ENCODE measurements around the gene BCL3.
"Not testable (repeated sequence)": the region's sequence is repeated elsewhere in the genome, so short reads cannot be mapped to it uniquely, and the experiment has no call there.

Gene BCL3

DNA sequence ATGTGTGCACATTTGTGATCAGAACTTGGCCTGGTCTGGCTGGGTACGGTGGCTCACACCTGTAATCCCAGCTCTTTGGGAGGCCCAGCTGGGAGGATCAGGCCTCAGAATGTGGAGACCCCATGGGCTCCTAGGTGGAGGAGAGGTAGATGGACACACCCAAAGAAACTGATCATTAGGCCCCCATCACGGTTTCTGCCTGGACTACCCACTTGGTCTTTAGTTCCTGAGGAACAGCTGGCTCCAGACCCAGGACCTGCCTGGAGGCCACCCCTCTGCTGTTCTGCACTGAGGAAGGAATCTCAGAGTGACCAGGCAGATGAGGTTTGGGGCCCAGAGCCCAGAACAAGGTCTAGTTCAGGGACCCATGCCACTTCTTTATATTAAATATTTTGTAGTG lies 30.6 kb downstream of the BCL3 start:
- Histone ChIP-seq H3K27me3 (ENCODE audit: insufficient read depth, low read depth, severe bottlenecking) (no peaks in the 10 kb centered on the region), H3K4me3 (ENCODE audit: low read depth, low read length) (no peak overlapping the region), H3K9me3 (ENCODE audit: severe bottlenecking) (no peaks in the 10 kb centered on the region), H3K36me3 (no peaks in the 10 kb centered on the region), H3K27ac (no peak overlapping the region)
- no peak for DNase-seq
- TF ChIP-seq, protein P1, sequence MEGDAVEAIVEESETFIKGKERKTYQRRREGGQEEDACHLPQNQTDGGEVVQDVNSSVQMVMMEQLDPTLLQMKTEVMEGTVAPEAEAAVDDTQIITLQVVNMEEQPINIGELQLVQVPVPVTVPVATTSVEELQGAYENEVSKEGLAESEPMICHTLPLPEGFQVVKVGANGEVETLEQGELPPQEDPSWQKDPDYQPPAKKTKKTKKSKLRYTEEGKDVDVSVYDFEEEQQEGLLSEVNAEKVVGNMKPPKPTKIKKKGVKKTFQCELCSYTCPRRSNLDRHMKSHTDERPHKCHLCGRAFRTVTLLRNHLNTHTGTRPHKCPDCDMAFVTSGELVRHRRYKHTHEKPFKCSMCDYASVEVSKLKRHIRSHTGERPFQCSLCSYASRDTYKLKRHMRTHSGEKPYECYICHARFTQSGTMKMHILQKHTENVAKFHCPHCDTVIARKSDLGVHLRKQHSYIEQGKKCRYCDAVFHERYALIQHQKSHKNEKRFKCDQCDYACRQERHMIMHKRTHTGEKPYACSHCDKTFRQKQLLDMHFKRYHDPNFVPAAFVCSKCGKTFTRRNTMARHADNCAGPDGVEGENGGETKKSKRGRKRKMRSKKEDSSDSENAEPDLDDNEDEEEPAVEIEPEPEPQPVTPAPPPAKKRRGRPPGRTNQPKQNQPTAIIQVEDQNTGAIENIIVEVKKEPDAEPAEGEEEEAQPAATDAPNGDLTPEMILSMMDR (IDR thresholded peaks at IDR 0.05; ENCODE audit: low read depth, low read length), result no peak

DNA sequence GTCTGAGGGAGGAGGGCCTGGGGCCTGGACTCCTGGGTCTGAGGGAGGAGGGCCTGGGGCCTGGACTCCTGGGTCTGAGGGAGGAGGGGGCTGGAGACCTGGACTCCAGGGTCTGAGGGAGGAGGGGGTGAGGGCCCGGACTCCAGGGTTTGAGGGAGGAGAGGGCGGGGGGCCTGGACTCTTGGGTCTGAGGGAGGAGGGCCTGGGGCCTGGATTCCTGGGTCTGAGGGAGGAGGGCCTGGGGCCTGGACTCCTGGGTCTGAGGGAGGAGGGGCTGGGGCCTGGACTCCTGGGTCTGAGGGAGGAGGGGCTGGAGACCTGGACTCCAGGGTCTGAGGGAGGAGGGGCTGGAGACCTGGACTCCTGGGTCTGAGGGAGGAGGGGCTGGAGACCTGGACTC lies 33.2 kb downstream of the BCL3 start:
- H3K4me3 ChIP-seq (ENCODE audit: low read depth, low read length); H3K27ac ChIP-seq; H3K27me3 ChIP-seq (ENCODE audit: insufficient read depth, low read depth, severe bottlenecking); H3K9me3 ChIP-seq (ENCODE audit: severe bottlenecking); DNase-seq; H3K36me3 ChIP-seq: not testable (repeated sequence)

DNA sequence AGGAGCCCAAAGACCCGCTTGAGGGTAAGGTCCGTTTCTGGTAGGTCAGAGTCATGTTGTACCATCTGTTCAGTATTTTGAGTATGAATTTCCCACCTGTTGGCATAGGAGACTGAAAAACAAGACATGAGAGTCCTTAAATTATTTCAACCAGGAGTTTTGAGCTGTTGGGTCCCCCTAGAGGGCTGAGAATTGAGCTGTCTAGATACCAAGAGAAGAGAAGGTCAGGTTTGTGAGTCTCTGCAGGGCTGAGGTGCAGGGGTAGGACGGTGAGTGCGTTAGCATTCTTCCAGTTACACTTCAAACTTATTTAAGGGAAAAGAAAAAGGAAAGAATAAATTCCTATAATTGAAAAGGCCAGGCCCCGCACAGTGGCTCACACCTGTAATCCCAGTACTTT lies 34.2 kb downstream of the BCL3 start:
- no peak for DNase-seq
- H3K36me3 ChIP-seq, result no peaks in the 10 kb centered on the region
- no peaks in the 10 kb centered on the region for H3K9me3 ChIP-seq (ENCODE audit: severe bottlenecking)
- no peak overlapping the region for H3K27ac ChIP-seq
- no peak overlapping the region for H3K4me3 ChIP-seq (ENCODE audit: low read depth, low read length)
- no peaks in the 10 kb centered on the region for H3K27me3 ChIP-seq (ENCODE audit: insufficient read depth, low read depth, severe bottlenecking)
- TF ChIP-seq, protein P1 (IDR thresholded peaks at IDR 0.05; ENCODE audit: low read depth, low read length), result no peak

DNA sequence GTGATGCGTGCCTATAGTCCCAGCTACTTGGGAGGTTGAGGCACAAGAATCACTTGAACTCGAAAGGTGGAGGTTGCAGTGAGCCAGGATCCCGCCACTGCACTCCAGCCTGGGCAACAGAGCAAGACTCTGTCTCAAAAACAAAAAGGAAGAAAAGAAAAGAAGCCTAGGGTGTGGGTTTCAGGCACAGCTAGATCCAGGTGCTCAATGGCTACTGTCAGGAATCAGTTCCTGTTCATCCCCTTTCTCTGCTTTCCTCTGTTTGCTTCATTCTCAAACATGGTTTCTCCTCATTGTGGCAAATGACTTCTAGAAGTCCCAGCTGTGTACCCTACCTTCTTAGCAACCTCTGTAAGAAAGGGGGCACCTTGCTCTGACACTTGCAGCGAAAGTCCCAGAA lies 35.0 kb downstream of the BCL3 start:
- Histone ChIP-seq H3K27me3 (ENCODE audit: insufficient read depth, low read depth, severe bottlenecking) (no peaks in the 10 kb centered on the region), H3K36me3 (no peaks in the 10 kb centered on the region), H3K9me3 (ENCODE audit: severe bottlenecking) (no peaks in the 10 kb centered on the region), H3K27ac (no peak overlapping the region), H3K4me3 (ENCODE audit: low read depth, low read length) (no peak overlapping the region)
- DNase-seq, result no peak
- TF ChIP-seq, protein P1 (IDR thresholded peaks at IDR 0.05; ENCODE audit: low read depth, low read length), result no peak

DNA sequence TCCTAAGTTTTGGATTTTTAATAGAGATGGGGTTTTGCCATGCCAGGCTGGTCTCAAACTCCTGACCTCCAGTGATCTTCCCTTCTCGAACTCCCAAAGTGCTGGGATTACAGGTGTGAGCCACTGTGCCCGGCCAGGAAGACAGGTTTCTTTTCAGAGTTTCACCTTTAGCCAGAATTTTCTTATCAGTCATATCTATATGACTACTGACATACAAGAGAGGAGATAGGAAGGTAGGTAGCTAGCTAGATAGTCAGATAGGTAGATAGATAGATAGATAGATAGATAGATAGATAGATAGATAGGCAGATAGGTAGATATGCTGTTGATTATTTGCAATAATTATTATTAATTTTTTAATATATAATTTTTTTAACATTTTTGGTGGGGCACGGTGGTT lies 36.8 kb downstream of the BCL3 start:
- no peak overlapping the region for H3K4me3 ChIP-seq (ENCODE audit: low read depth, low read length)
- no peaks in the 10 kb centered on the region for H3K9me3 ChIP-seq (ENCODE audit: severe bottlenecking)
- no peak overlapping the region for H3K27ac ChIP-seq
- H3K27me3 ChIP-seq (ENCODE audit: insufficient read depth, low read depth, severe bottlenecking), result no peaks in the 10 kb centered on the region
- TF ChIP-seq, protein P1 (IDR thresholded peaks at IDR 0.05; ENCODE audit: low read depth, low read length), result no peak
- H3K36me3 ChIP-seq, result no peaks in the 10 kb centered on the region
- DNase-seq, result no peak

DNA sequence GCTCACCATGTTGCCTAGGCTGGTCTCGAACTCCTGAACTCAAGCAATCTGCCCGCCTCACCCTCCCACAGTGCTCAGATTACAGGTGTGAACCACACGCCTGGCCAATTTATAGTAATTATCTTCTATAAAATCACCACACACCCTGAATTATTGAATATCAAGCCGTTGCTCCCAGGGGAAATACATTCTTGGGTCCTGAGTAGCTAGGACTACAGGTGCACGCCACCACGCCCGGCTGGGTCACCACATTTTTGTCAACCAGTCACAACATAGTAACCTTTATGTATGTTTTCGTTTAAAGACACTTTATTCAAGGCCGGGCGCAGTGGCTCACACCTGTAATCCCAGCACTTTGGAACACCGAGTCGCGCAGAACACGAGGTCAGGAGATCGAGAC lies 37.5 kb downstream of the BCL3 start:
- Histone ChIP-seq H3K27ac (no peak overlapping the region), H3K4me3 (ENCODE audit: low read depth, low read length) (no peak overlapping the region), H3K9me3 (ENCODE audit: severe bottlenecking) (no peaks in the 10 kb centered on the region), H3K27me3 (ENCODE audit: insufficient read depth, low read depth, severe bottlenecking) (no peaks in the 10 kb centered on the region), H3K36me3 (no peaks in the 10 kb centered on the region)
- no peak for DNase-seq
- TF ChIP-seq, protein P1 (IDR thresholded peaks at IDR 0.05; ENCODE audit: low read depth, low read length), result no peak
